MM.1S (cell line): ENCODE results near the gene CCDC85C.

ENCODE experiments used
- DNase-seq: peaks from one replicate; pipeline ENCODE4 v3.0.0-alpha.2; 2015
- H2AFZ ChIP-seq: fragments of 300-600 bp; sonication (generic); 2 replicates; pipeline ENCODE4 v1.6.0; 2016; ENCODE audit warnings: antibody characterized with exemption, low read length
- H3F3A ChIP-seq: fragments of 300-600 bp; sonication (generic); 2 replicates; pipeline ENCODE4 v1.6.1; 2016; ENCODE audit warnings: mild to moderate bottlenecking, antibody characterized with exemption, low read length, moderate library complexity, mixed read lengths; ENCODE audit not compliant: insufficient read depth
- H3K27ac ChIP-seq: fragments of 300-600 bp; sonication (generic); 2 replicates; pipeline ENCODE4 v1.5.1; 2016; ENCODE audit warnings: mild to moderate bottlenecking, low read length
- H3K27me3 ChIP-seq: fragments of 300-600 bp; sonication (generic); replicated peaks from 2 replicates; pipeline ENCODE4 v1.6.0; 2016; ENCODE audit warnings: low read length; ENCODE audit not compliant: insufficient read depth
- H3K36me3 ChIP-seq: fragments of 300-600 bp; sonication (generic); replicated peaks from 2 replicates; pipeline ENCODE4 v1.6.1; 2016; ENCODE audit warnings: mild to moderate bottlenecking, low read length, mixed read lengths; ENCODE audit not compliant: insufficient read depth
- H3K4me1 ChIP-seq: fragments of 300-600 bp; sonication (generic); 2 replicates; pipeline ENCODE4 v1.6.1; 2016; ENCODE audit warnings: low read length, mixed read lengths
- H3K4me2 ChIP-seq: fragments of 300-600 bp; sonication (generic); 2 replicates; pipeline ENCODE4 v1.6.0; 2016; ENCODE audit warnings: low read depth, low read length
- H3K4me3 ChIP-seq: fragments of 300-600 bp; sonication (generic); 2 replicates; pipeline ENCODE4 v1.5.1; 2016; ENCODE audit warnings: low read length, mixed read lengths
- H3K79me2 ChIP-seq: fragments of 300-600 bp; sonication (generic); 2 replicates; pipeline ENCODE4 v1.6.1; 2016; ENCODE audit warnings: mixed run types, low read length, mixed read lengths
- H3K9ac ChIP-seq: fragments of 300-600 bp; sonication (generic); 2 replicates; pipeline ENCODE4 v1.6.1; 2016; ENCODE audit warnings: low read length, mixed read lengths
- H3K9me2 ChIP-seq: fragments of 300-600 bp; sonication (generic); replicated peaks from 2 replicates; pipeline ENCODE4 v1.6.1; 2016; ENCODE audit warnings: mild to moderate bottlenecking, low read length, mixed read lengths; ENCODE audit not compliant: insufficient read depth
- H3K9me3 ChIP-seq: fragments of 300-600 bp; sonication (generic); replicated peaks from 2 replicates; pipeline ENCODE4 v1.6.1; 2016; ENCODE audit warnings: mild to moderate bottlenecking, low read length, mixed read lengths; ENCODE audit not compliant: insufficient read depth
- H4K20me1 ChIP-seq: fragments of 300-600 bp; sonication (generic); 2 replicates; pipeline ENCODE4 v1.6.1; 2016; ENCODE audit warnings: mild to moderate bottlenecking, low read length, moderate library complexity, mixed read lengths; ENCODE audit not compliant: insufficient read depth
- EZH2 ChIP-seq: fragments of 300-600 bp; sonication (generic); optimal IDR thresholded peaks from 2 replicates; pipeline ENCODE3; 2017; ENCODE audit warnings: low read depth, mild to moderate bottlenecking, antibody characterized with exemption, low read length, mixed read lengths
- EZH2phosphoT487 ChIP-seq: fragments of 300-600 bp; sonication (generic); IDR thresholded peaks from 2 replicates; pipeline ENCODE4 v1.6.1; 2018; ENCODE audit warnings: antibody characterized with exemption, low read length
- TF ChIP-seq, protein P1 (sequence below): fragments of 300-600 bp; sonication (generic); IDR thresholded peaks from 2 replicates; pipeline ENCODE4 v1.5.1; 2016; ENCODE audit warnings: antibody characterized with exemption, low read length, mixed read lengths

Gene CCDC85C

DNA sequence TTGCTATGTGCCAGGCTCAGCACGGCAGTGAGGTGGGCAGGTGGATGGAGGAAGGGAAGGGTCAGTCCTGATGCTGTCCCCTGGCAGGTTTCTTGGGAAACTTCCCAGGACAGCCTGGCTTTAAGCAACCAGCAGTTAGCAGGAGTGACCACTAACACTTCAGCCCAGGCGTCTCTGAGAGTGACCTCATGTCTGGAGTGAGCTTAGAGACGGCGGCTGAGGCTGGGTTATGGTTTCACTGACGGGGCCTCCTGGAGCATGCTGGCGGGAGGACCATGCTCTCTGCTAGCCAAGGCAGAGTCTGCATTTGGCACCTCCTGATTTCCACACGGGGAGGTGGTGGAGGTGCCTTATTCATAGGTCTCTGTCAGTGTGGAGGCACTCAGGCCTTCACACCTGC is 43.4 kb upstream of the CCDC85C start:
- H3K9me3 ChIP-seq: no peaks in the 10 kb centered on the region
- no peak overlapping the region for H2AFZ ChIP-seq
- no peaks in the 10 kb centered on the region for H3K36me3 ChIP-seq
- no peaks in the 10 kb centered on the region for H3K79me2 ChIP-seq
- H3K4me2 ChIP-seq: no peak overlapping the region
- no peak for TF ChIP-seq EZH2
- TF ChIP-seq EZH2phosphoT487: no peak
- TF ChIP-seq, protein P1, sequence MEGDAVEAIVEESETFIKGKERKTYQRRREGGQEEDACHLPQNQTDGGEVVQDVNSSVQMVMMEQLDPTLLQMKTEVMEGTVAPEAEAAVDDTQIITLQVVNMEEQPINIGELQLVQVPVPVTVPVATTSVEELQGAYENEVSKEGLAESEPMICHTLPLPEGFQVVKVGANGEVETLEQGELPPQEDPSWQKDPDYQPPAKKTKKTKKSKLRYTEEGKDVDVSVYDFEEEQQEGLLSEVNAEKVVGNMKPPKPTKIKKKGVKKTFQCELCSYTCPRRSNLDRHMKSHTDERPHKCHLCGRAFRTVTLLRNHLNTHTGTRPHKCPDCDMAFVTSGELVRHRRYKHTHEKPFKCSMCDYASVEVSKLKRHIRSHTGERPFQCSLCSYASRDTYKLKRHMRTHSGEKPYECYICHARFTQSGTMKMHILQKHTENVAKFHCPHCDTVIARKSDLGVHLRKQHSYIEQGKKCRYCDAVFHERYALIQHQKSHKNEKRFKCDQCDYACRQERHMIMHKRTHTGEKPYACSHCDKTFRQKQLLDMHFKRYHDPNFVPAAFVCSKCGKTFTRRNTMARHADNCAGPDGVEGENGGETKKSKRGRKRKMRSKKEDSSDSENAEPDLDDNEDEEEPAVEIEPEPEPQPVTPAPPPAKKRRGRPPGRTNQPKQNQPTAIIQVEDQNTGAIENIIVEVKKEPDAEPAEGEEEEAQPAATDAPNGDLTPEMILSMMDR: no peak
- no peaks in the 10 kb centered on the region for H3K27me3 ChIP-seq
- H4K20me1 ChIP-seq: no peaks in the 10 kb centered on the region
- H3K4me3 ChIP-seq: no peak overlapping the region
- no peak for DNase-seq
- no peaks in the 10 kb centered on the region for H3K4me1 ChIP-seq
- H3F3A ChIP-seq: no peaks in the 10 kb centered on the region
- H3K9me2 ChIP-seq: no peaks in the 10 kb centered on the region
- no peak overlapping the region for H3K27ac ChIP-seq
- H3K9ac ChIP-seq: no peak overlapping the region

DNA sequence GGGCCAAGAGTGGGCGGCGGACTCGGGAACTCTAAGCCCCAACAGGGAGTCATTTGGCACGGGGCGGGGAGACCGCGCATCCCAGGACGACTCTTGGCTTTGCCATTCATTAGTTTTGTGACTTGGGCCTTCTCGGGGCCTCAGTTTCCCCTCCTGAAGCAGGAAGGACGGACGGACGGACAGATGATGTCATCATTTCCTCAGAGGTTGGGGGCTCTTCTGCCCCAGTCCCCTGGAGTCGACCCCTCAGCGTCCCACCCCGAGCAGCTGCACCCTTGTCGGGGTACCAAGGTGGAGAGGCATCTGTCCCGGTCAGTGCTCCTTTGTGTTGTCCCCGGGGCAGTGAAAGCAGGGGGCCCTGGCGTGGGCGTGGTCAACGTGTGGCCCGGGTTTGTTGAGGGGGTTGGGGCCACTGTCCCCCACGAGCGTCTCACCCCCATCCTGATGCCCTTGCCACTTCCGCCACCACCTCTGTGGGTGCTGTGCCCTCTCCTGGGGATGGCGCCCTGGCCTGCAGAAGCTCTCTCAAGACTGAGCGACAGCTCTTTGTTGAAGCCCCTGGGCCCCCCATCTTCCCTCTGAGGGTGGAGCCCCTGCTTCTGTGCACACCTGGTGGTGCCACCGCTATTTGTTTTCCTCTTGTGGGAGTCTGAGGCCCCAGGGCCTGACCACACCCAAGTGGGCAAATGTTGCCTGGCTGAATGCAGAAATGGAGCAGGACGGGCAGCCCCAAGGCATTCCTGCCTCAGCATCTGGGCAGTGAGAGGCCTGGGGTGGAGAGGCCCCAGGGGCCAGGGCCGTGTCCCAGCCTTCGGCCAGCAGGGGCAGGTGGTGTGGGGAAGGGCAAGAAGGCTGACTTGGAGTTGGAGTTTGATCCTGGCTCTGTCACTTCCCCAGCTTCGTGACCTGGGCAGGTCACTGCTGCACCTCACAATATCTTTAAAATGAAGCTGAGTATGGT is 41.8 kb upstream of the CCDC85C start:
- DNase-seq: no peak
- no peak overlapping the region for H3K4me3 ChIP-seq
- H3K9me2 ChIP-seq: no peaks in the 10 kb centered on the region

DNA sequence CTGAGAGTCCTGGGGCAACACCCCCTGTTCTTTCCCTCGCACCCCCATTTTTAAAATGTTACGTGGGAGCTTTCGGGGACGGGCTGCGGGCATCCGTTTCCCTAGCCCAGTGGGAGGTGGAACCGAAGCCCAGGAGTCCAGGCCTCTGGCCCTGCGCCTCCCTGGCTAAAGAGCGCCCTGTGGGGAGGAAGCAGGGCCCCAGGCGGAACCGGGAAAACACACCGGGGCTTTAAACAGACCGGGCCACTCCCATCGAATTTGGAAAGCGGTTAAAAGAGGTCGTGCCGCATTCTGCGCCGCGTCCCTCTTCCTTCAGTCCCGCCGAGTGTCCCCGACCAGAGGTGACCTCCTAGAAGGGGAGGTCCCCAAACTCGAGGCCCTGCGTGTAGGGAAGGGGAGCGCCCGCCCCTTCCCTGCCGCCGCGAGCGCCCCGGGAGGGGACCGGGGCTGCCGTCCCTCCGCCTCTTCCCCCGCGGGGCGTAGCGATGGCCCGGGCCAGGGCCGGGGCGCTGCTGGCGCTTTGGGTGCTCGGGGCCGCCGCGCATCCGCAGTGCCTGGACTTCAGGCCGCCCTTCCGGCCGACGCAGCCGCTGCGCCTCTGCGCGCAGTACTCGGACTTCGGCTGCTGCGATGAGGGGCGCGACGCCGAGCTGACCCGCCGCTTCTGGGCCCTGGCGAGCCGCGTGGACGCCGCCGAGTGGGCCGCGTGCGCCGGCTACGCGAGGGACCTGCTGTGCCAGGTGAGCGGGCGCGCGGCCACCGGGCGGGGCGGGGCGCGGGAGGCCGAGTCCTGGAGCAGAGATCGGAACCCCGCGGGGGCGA is 40.9 kb upstream of the CCDC85C start, which contains the start of gene HHIPL1:
Gene HHIPL1, plus strand, starts transcription at position 407 of the 822 bp plus-strand sequence. Its CDS starts 79 bp downstream, at position 486.
- no peak for DNase-seq
- H3F3A ChIP-seq: no peaks in the 10 kb centered on the region
- no peaks in the 10 kb centered on the region for H3K27me3 ChIP-seq
- no peaks in the 10 kb centered on the region for H3K9me2 ChIP-seq
- no peaks in the 10 kb centered on the region for H4K20me1 ChIP-seq
- H3K4me2 ChIP-seq: no peak within 1 kb of the TSS
- TF ChIP-seq, protein P1: no peak
- no peak for TF ChIP-seq EZH2
- no peak for TF ChIP-seq EZH2phosphoT487
- H3K4me3 ChIP-seq: no peak within 1 kb of the TSS
- no peaks in the 10 kb centered on the region for H3K4me1 ChIP-seq
- H3K79me2 ChIP-seq: no peaks in the 10 kb centered on the region
- H3K9ac ChIP-seq: no peak within 1 kb of the TSS
- no peaks in the 10 kb centered on the region for H3K36me3 ChIP-seq
- H3K27ac ChIP-seq: no peak within 1 kb of the TSS
- H3K9me3 ChIP-seq: no peaks in the 10 kb centered on the region
- H2AFZ ChIP-seq: no peak within 1 kb of the TSS

More for the DNA sequence above, 41.8 kb upstream of the CCDC85C start:
- H3K4me2 ChIP-seq: no peak overlapping the region
- H3K9me3 ChIP-seq: no peaks in the 10 kb centered on the region
- no peak for TF ChIP-seq EZH2phosphoT487
- TF ChIP-seq, protein P1: no peak
- no peak for TF ChIP-seq EZH2
- H3K4me1 ChIP-seq: no peaks in the 10 kb centered on the region
- H3K27ac ChIP-seq: no peak overlapping the region
- H3K79me2 ChIP-seq: no peaks in the 10 kb centered on the region
- no peaks in the 10 kb centered on the region for H3F3A ChIP-seq
- no peaks in the 10 kb centered on the region for H3K27me3 ChIP-seq
- no peaks in the 10 kb centered on the region for H3K36me3 ChIP-seq
- H3K9ac ChIP-seq: no peak overlapping the region
- H2AFZ ChIP-seq: no peak overlapping the region
- H4K20me1 ChIP-seq: no peaks in the 10 kb centered on the region
